Left lobe of liver (tissue), 2 donors: Measurements from ENCODE around the gene FDX2. TPM values are rescaled to one million over a fixed set of nuclear protein-coding genes. Genes with fewer than 3 reads are reported as not detected.

Experiments
- ATAC-seq: fragments of 200-7000 bp; cut with Tn5 transposase; one replicate; pipeline ENCODE4 v1.9.1; 2020; ENCODE audit warnings: mild to moderate bottlenecking, moderate library complexity
- DNase-seq: peaks from one replicate; pipeline ENCODE4 v3.0.0-alpha.2; 2020; ENCODE audit warnings: low spot score
- total RNA-seq: library from RNA; stranded (reverse); gene quantifications from one replicate; pipeline ENCODE4 v1.2.1, GENCODE V29; 2021
- donor health status: DM: no; HTN: no; CAD: no; lungs with moderate emphysema.
- donor health status: DM: no; HTN: yes; CAD: no.

FDX2 gene
- total RNA-seq, 1 donor from 2014 or later = 11.0 TPM

GRCh38 chr19:10260141-10260584 lies 55.7 kb downstream of the FDX2 start:
- no peak for DNase-seq
- ATAC-seq = no peak

Other genes with a start within 250 kb of the FDX2 start
- 72.7 TPM for gene SHFL, start 229.7 kb downstream of the FDX2 start, total RNA-seq
- 17.9 TPM for gene ANGPTL6, start 213.3 kb downstream of the FDX2 start, total RNA-seq
- gene PPAN, start 209.7 kb downstream of the FDX2 start, total RNA-seq = 13.0 TPM
- gene P2RY11, start 204.3 kb downstream of the FDX2 start, total RNA-seq = 6.6 TPM
- gene EIF3G, start 196.1 kb downstream of the FDX2 start, total RNA-seq = 84.6 TPM
- 21.5 TPM for gene DNMT1, start 121.1 kb downstream of the FDX2 start, total RNA-seq
- 1.9 TPM for gene S1PR2, start 84.7 kb downstream of the FDX2 start, total RNA-seq
- 43.3 TPM for gene MRPL4, start 63.8 kb downstream of the FDX2 start, total RNA-seq
- 5.9 TPM for gene ICAM1, start 44.9 kb downstream of the FDX2 start, total RNA-seq
- gene ICAM4, start 29.1 kb downstream of the FDX2 start, total RNA-seq = 0.15 TPM
- gene ICAM5, start 26.1 kb downstream of the FDX2 start, total RNA-seq = 0.30 TPM
- 4.2 TPM for gene ZGLP1, start 6.2 kb downstream of the FDX2 start, total RNA-seq
- gene RAVER1, start 17.5 kb upstream of the FDX2 start, total RNA-seq = 11.3 TPM
- gene ICAM3, start 23.6 kb upstream of the FDX2 start, total RNA-seq = 38.6 TPM
- gene TYK2, start 64.6 kb upstream of the FDX2 start, total RNA-seq = 78.8 TPM
- gene CDC37, start 87.5 kb upstream of the FDX2 start, total RNA-seq = 49.4 TPM
- gene PDE4A, start 104.5 kb upstream of the FDX2 start, total RNA-seq = 1.7 TPM
- gene KEAP1, start 187.3 kb upstream of the FDX2 start, total RNA-seq = 59.6 TPM
- 0.30 TPM for gene S1PR5, start 201.4 kb upstream of the FDX2 start, total RNA-seq
- 11.6 TPM for gene ATG4D, start 227.9 kb upstream of the FDX2 start, total RNA-seq
- 10.4 TPM for gene KRI1, start 250.0 kb upstream of the FDX2 start, total RNA-seq